Measurements from ENCODE around the gene KAZN.

KAZN gene

GRCh38 chr1:14875524-14876509, 277.3 kb downstream of the KAZN start:
- no peak for TF ChIP-seq SUZ12 (IDR thresholded peaks at IDR 0.05)
- no peak for TF ChIP-seq HDGF (IDR thresholded peaks at IDR 0.05; ENCODE audit: borderline replicate concordance)
- TF ChIP-seq FOXK2 (IDR thresholded peaks at IDR 0.05), result no peak
- TF ChIP-seq LEF1 (IDR thresholded peaks at IDR 0.05; ENCODE audit: borderline replicate concordance), result no peak
- no peak for TF ChIP-seq BHLHE40 (IDR thresholded peaks at IDR 0.05; ENCODE audit: borderline replicate concordance)
- TF ChIP-seq TARDBP (IDR thresholded peaks at IDR 0.05), result no peak
- TF ChIP-seq NFRKB (IDR thresholded peaks at IDR 0.05), result no peak
- no peak for TF ChIP-seq ARNT (IDR thresholded peaks at IDR 0.05)
- no peak for TF ChIP-seq ELF4 (IDR thresholded peaks at IDR 0.05)
- no peak for TF ChIP-seq FOXA1 (IDR thresholded peaks at IDR 0.05)
- TF ChIP-seq L3MBTL2 (conservative IDR thresholded peaks at IDR 0.05), result no peak
- no peak for TF ChIP-seq FOXM1 (IDR thresholded peaks at IDR 0.05; ENCODE audit: borderline replicate concordance)
- TF ChIP-seq CTBP1 (IDR thresholded peaks at IDR 0.05; ENCODE audit: borderline replicate concordance), result no peak
- TF ChIP-seq ZNF384 (IDR thresholded peaks at IDR 0.05), result no peak
- no peak for TF ChIP-seq SP1 (IDR thresholded peaks at IDR 0.05)
- TF ChIP-seq, protein P1, sequence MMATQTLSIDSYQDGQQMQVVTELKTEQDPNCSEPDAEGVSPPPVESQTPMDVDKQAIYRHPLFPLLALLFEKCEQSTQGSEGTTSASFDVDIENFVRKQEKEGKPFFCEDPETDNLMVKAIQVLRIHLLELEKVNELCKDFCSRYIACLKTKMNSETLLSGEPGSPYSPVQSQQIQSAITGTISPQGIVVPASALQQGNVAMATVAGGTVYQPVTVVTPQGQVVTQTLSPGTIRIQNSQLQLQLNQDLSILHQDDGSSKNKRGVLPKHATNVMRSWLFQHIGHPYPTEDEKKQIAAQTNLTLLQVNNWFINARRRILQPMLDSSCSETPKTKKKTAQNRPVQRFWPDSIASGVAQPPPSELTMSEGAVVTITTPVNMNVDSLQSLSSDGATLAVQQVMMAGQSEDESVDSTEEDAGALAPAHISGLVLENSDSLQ (IDR thresholded peaks at IDR 0.05), result no peak
- ChIA-PET CTCF (no interaction called here), POLR2A (no interaction called here)
- no peak for DNase-seq (ENCODE audit: extremely low spot score)

DNA sequence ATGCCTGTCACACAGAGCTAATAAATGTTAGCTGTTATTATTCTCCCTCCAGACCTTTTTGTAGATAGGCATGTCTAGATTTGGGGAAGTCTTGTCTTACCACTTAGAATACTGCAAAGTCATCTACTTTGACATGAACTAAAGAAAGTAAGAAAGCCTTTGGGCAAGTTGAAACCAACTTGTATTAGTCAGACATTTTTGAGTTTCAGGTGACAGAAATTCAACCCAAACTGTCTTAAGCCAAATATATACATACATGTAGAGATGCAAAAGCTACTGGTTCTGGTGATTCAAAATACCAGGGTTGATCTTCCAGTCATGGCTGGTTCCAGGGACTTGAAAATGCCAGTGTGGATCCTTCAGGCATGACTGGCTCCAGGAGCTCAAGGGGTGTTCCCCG, 278.3 kb downstream of the KAZN start:
- POLR2A ChIA-PET, result no interaction called here
- CTCF ChIA-PET, result no interaction called here
- no peak for DNase-seq (ENCODE audit: extremely low spot score)
- TF ChIP-seq FOXK2 (IDR thresholded peaks at IDR 0.05), result no peak
- no peak for TF ChIP-seq CTBP1 (IDR thresholded peaks at IDR 0.05; ENCODE audit: borderline replicate concordance)
- TF ChIP-seq BHLHE40 (IDR thresholded peaks at IDR 0.05; ENCODE audit: borderline replicate concordance), result no peak
- no peak for TF ChIP-seq TARDBP (IDR thresholded peaks at IDR 0.05)
- TF ChIP-seq LEF1 (IDR thresholded peaks at IDR 0.05; ENCODE audit: borderline replicate concordance), result no peak
- TF ChIP-seq FOXA1 (IDR thresholded peaks at IDR 0.05), result no peak
- TF ChIP-seq, protein P1 (IDR thresholded peaks at IDR 0.05), result no peak
- TF ChIP-seq ZNF384 (IDR thresholded peaks at IDR 0.05), result no peak
- no peak for TF ChIP-seq ELF4 (IDR thresholded peaks at IDR 0.05)
- no peak for TF ChIP-seq ARNT (IDR thresholded peaks at IDR 0.05)
- TF ChIP-seq HDGF (IDR thresholded peaks at IDR 0.05; ENCODE audit: borderline replicate concordance), result no peak
- TF ChIP-seq NFRKB (IDR thresholded peaks at IDR 0.05), result no peak
- no peak for TF ChIP-seq SP1 (IDR thresholded peaks at IDR 0.05)
- TF ChIP-seq FOXM1 (IDR thresholded peaks at IDR 0.05; ENCODE audit: borderline replicate concordance), result no peak
- no peak for TF ChIP-seq SUZ12 (IDR thresholded peaks at IDR 0.05)
- no peak for TF ChIP-seq L3MBTL2 (conservative IDR thresholded peaks at IDR 0.05)

GRCh38 chr1:14877224-14877623, 278.7 kb downstream of the KAZN start:
- DNase-seq (ENCODE audit: extremely low spot score), result no peak
- TF ChIP-seq NFRKB (IDR thresholded peaks at IDR 0.05) (no peak), L3MBTL2 (conservative IDR thresholded peaks at IDR 0.05) (no peak)
- TF ChIP-seq, protein P1 (IDR thresholded peaks at IDR 0.05), result peak; percentile 80
- ChIA-PET CTCF (no interaction called here), POLR2A (no interaction called here)

- POLR2A ChIA-PET, result no interaction called here
- CTCF ChIA-PET, result no interaction called here
- TF ChIP-seq ELF4 (IDR thresholded peaks at IDR 0.05) (no peak), SP1 (IDR thresholded peaks at IDR 0.05) (no peak), SUZ12 (IDR thresholded peaks at IDR 0.05) (no peak), CTBP1 (IDR thresholded peaks at IDR 0.05; ENCODE audit: borderline replicate concordance) (no peak), ARNT (IDR thresholded peaks at IDR 0.05) (no peak), BHLHE40 (IDR thresholded peaks at IDR 0.05; ENCODE audit: borderline replicate concordance) (no peak), FOXA1 (IDR thresholded peaks at IDR 0.05) (no peak), HDGF (IDR thresholded peaks at IDR 0.05; ENCODE audit: borderline replicate concordance) (no peak), ZNF384 (IDR thresholded peaks at IDR 0.05) (no peak), LEF1 (IDR thresholded peaks at IDR 0.05; ENCODE audit: borderline replicate concordance) (no peak), FOXK2 (IDR thresholded peaks at IDR 0.05) (no peak), TARDBP (IDR thresholded peaks at IDR 0.05) (no peak), NFRKB (IDR thresholded peaks at IDR 0.05) (no peak), L3MBTL2 (conservative IDR thresholded peaks at IDR 0.05) (no peak), FOXM1 (IDR thresholded peaks at IDR 0.05; ENCODE audit: borderline replicate concordance) (no peak)
- TF ChIP-seq, protein P1 (IDR thresholded peaks at IDR 0.05), result no peak
- DNase-seq (ENCODE audit: extremely low spot score), result no peak
These were observed 279.6 kb downstream of the KAZN start for GRCh38 chr1:14878124-14878523.

GRCh38 chr1:14878951-14879350, 280.5 kb downstream of the KAZN start:
- DNase-seq (ENCODE audit: extremely low spot score), result no peak
- ChIA-PET POLR2A (no interaction called here), CTCF (no interaction called here)
- TF ChIP-seq SP1 (IDR thresholded peaks at IDR 0.05) (no peak), HDGF (IDR thresholded peaks at IDR 0.05; ENCODE audit: borderline replicate concordance) (no peak), SUZ12 (IDR thresholded peaks at IDR 0.05) (no peak), NFRKB (IDR thresholded peaks at IDR 0.05) (no peak), ZNF384 (IDR thresholded peaks at IDR 0.05) (no peak)

Data from HEK293T (cell line).